HG03558 (cell line): ENCODE data around the gene NACAD.

Source experiments
- ATAC-seq: cut with Tn5 transposase; IDR thresholded peaks from one replicate; pipeline ENCODE4 v1.9.1; 2021; ENCODE audit warnings: moderate number of reproducible peaks; ENCODE audit not compliant: unreplicated experiment; ENCODE audit errors: extremely low read depth

The NACAD gene

DNA sequence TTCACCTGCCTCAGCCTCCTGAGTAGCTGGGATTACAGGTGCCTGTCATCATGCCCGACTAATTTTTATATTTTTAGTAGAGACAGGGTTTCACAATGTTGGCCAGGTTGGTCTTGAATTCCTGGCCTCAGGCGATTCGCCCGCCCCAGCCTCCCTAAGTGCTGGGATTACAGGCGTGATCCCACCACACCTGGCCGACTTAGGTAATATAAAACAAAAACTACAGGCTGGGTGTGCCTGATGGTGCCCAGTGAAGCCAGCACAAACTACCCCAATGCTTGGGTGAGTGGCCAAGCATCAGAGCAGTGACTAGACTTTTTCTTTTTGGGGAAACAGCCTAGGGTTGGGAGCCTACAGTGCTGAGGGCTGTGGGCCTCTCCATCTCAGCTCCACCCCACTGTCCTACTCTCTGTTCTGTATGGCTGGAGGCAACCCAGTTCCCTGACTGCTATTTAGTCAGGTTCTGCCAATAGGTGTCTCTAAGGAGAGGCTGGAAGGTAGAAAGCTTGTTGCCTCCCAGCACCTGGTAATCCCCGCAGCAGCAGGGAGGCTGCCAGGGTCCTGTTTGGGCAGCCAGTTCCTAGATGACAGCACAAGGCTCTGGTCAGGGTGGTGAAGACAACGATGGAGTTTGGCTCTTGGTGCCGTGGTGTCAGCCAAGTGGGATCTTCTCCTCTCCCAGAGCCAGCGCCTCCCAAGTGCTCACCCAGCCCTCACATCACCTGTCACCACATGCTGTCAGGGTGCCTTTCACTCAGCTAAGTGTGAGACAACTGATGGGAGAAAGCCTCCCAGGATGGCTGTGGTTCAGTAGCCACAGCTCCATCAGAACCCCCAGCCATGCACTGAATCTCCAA is 10.4 kb upstream of the NACAD start:
- no peak for ATAC-seq

GRCh38 chr7:45092931-45093235 is 4.1 kb upstream of the NACAD start:
- ATAC-seq = no peak

GRCh38 chr7:45092100-45092930 is 3.5 kb upstream of the NACAD start:
- ATAC-seq = no peak

DNA sequence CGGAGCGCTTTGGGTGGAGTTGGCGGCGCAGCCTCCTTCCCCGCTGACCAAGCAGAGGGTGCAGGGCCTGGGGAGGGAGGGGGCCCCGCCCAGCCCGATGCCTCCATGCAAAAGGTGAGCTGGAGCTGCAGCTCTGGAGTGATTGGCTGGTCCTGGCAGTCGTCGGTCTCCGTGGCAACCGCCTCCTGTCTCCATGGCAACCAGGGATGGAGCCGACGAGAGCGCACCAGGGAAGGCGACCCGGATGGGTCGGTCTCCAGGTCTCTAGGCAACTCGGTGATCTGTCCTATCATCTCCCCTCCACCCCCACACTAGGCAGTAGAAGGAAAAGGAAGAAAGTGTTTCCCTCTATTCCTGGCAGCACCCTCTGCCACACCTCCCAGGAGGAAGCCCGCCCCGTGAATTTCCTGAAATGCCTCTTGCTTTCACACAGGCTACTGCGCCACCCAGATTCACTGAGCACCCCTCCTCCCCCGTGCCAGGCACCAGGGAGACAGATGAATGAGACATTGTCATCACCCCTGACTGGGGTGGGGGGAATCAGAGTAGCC is 647 bp upstream of the NACAD start:
- ATAC-seq = no peak

- ATAC-seq = no peak
Measured at GRCh38 chr7:45088146-45088701, 545 bp downstream of the NACAD start.

DNA sequence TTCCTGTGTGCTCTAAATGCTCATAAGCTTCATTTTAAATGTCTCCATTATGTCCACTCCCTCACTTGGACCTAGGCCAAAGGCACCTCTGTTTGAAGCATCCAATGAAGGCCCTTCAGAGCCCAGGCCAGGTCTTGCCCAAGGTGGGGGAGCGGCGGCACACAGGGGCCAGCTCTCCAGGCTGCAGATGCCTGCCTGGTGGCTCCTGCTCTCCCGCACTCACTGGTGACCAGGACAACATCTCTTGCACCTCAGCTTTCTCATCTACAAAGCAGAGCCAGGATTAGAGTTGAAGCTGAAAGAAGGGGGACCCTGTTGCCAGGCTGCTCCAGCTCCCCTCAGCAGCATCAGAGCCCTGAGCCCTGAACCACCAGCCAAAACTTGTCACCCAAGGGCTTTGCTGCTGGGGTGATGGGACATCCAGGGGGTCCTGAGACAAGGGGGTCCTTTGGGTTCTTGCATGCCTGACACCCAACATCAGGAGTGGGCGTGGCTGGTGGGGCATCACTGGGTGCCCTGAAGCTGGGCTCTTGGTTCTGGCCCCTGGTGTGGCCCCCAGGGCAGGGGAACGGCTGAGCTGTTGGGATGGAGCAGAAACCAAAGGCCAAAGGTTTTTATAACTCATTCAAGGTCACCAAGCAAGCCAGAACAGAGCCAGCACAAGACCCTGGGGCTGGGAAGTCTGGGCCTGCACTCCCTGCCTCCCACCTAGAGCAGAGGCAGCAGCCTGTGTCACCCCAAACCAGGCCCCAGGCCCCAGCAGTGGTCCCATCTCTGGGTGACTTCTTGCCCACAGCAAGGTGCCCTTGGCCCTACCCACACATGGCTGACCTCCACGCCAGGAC is 1.2 kb downstream of the NACAD start:
- no peak for ATAC-seq

GRCh38 chr7:45086331-45087065 is 2.3 kb downstream of the NACAD start:
- ATAC-seq = no peak

DNA sequence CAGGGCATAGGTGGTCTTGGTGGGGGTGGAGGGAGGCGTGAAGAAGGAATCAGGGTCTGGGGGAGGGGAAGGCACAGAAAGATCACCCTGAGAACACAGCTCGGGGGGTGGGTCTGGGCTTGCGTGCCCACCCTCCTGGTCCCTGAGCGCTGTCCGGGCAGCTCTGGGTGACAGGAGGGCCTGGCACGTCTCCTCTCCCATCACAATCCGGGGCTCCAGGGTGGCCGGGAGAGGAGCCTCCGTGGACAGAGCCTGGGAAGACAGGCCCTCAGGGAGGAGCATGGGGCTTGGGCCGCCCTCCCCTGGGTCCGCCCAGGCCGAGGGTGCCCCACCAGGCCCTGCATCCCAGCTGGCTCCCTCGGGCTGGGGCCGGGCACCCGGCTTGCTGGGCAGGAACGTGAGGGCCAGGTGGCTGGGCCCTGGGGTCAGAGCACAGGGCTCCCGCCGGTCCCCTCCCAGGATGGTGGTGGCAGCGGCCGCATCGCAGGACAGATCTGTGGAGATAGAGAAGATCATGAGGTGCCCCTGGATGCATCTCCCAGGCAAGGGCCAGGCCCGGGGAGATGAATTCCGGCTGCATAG is 3.1 kb downstream of the NACAD start:
- no peak for ATAC-seq

GRCh38 chr7:45084901-45085618 is 3.7 kb downstream of the NACAD start:
- ATAC-seq = no peak

- no peak for ATAC-seq
Measured at GRCh38 chr7:45084336-45084735, 4.4 kb downstream of the NACAD start.

GRCh38 chr7:45082831-45083331 is 5.9 kb downstream of the NACAD start:
- no peak for ATAC-seq

GRCh38 chr7:45082031-45082830 is 6.5 kb downstream of the NACAD start:
- no peak for ATAC-seq

- no peak for ATAC-seq
Measured at GRCh38 chr7:45081670-45081974, 7.1 kb downstream of the NACAD start.

- ATAC-seq = no peak
Measured at GRCh38 chr7:45080958-45081669, 7.7 kb downstream of the NACAD start.

GRCh38 chr7:45080265-45080957 is 8.4 kb downstream of the NACAD start:
- ATAC-seq = no peak

DNA sequence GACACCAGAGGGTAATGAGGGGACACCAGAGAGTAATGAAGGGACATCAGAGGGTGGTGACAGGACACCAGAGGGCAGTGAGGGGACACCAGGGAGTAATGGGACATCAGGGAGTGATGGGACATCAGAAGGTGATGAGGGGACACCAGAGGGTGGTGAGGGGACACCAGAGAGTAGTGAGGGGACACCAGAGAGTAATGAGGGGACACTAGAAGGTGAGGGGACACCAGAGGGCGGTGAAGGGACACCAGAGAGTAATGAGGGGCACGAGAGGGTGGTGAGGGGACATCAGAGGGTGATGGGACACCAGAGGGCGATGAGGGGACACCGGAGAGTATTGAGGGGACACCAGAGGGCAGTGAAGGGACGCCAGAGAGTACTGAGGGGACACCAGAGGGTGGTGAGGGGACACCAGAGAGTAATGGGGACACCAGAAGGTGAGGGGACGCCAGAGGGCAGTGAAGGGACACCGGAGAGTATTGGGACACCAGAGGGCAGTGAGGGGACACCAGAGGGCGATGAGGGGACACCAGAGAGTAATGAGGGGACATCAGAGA is 10.6 kb downstream of the NACAD start:
- no peak for ATAC-seq
